Bronchial epithelial cell (primary cell): Measurements from ENCODE around the gene MARCHF3. TPM values are rescaled to one million over a fixed set of nuclear protein-coding genes. Genes with fewer than 3 reads are reported as not detected.
A peak's percentile ranks its signal among the peaks of the same experiment; 100 is the strongest.

Experiments
- DNase-seq: peaks from one replicate; pipeline ENCODE4 v3.0.0-alpha.2; 2010; ENCODE audit warnings: low read depth
- FAIRE-seq: peaks from 2 replicates; lab custom pipeline; 2011; peaks lifted over from hg19 to GRCh38; lab: Jason Lieb, UNC
- H3K27me3 ChIP-seq: 2 replicates; pipeline ENCODE4 v1.5.1; 2011; ENCODE audit warnings: low read length; ENCODE audit not compliant: control insufficient read depth, insufficient read depth
- H3K36me3 ChIP-seq: 2 replicates; pipeline ENCODE4 v1.5.1; 2011; ENCODE audit warnings: low read length; ENCODE audit not compliant: control insufficient read depth, insufficient read depth
- H3K4me3 ChIP-seq: 2 replicates; pipeline ENCODE4 v1.5.1; 2011; ENCODE audit warnings: mild to moderate bottlenecking, low read depth, low read length, control low read depth
- total RNA-seq: library from RNA; depleted of rRNA; stranded (reverse); fragments of >200 nt; gene quantifications from 2 replicates; pipeline ENCODE4 v1.2.1, GENCODE V29; 2014
- TF ChIP-seq, protein P1 (sequence below): IDR thresholded peaks from 2 replicates; pipeline ENCODE4 v1.5.1; 2011; ENCODE audit warnings: mild to moderate bottlenecking, moderate library complexity, low read length, control low read depth, inconsistent platforms; ENCODE audit not compliant: insufficient read depth, severe bottlenecking

Gene MARCHF3
- total RNA-seq, 1 donor from 2014 or later = 1.6 TPM

DNA sequence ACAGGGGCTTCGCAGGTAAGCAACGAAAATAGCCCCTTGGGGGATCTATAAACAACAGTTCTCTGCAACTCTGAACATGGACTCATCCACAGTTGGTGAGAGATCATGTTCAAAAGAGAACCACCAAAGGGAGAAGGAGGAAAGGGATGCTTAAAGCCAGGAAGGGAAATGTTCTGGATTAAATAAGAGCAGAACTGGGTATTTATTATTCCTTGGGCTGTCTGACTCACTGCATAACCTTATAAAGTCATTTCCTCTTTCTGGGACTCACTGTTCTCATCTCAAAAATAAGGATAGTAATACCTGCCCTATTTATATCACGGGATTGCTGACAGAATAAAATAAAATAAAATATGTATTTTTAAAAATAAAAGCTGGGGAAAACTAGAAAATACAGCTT, 11.2 kb upstream of the MARCHF3 start:
- TF ChIP-seq, protein P1, sequence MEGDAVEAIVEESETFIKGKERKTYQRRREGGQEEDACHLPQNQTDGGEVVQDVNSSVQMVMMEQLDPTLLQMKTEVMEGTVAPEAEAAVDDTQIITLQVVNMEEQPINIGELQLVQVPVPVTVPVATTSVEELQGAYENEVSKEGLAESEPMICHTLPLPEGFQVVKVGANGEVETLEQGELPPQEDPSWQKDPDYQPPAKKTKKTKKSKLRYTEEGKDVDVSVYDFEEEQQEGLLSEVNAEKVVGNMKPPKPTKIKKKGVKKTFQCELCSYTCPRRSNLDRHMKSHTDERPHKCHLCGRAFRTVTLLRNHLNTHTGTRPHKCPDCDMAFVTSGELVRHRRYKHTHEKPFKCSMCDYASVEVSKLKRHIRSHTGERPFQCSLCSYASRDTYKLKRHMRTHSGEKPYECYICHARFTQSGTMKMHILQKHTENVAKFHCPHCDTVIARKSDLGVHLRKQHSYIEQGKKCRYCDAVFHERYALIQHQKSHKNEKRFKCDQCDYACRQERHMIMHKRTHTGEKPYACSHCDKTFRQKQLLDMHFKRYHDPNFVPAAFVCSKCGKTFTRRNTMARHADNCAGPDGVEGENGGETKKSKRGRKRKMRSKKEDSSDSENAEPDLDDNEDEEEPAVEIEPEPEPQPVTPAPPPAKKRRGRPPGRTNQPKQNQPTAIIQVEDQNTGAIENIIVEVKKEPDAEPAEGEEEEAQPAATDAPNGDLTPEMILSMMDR = no peak
- FAIRE-seq (no peak), DNase-seq (peak; percentile 62)
- H3K36me3 ChIP-seq = no peaks in the 10 kb centered on the region
- H3K4me3 ChIP-seq = no peak overlapping the region
- no peaks in the 10 kb centered on the region for H3K27me3 ChIP-seq

DNA sequence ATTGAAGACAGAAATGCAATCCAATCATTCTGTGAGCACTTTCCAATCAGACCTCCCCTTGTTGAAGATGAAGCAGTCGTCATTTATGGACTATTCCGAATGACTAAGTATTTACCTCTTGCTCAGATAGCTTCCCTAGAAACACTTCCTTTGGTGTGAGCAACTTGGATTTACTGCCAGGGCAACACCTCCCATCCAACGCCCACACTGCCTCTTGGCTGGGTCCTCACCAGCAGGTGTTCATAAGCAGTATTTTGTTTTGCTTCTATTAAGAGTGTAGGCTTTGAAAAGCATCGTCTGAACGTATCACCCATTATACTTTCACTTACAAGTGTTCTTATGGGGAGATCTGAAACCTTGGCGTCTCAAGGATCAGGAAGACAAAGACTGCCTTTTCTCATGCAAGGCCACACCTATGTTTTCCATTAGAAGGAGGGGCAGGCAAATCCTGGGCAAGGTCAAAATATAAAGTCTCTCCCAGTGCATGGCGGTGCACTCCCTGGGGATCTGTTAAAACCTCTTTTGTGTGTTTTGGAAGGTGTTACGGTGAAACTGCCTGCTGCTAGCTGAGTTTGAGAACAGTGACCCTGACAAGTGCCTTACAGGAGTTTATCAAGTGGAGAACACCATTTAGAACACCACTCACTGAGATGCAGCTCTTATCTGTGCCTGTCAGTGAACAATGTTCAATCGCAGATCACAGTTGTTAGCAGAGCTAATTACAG, 10.6 kb upstream of the MARCHF3 start:
- Histone ChIP-seq H3K27me3 (no peaks in the 10 kb centered on the region), H3K4me3 (no peak overlapping the region), H3K36me3 (no peaks in the 10 kb centered on the region)
- FAIRE-seq (peak; percentile 73), DNase-seq (peak; percentile 96)
- TF ChIP-seq, protein P1 = no peak

DNA sequence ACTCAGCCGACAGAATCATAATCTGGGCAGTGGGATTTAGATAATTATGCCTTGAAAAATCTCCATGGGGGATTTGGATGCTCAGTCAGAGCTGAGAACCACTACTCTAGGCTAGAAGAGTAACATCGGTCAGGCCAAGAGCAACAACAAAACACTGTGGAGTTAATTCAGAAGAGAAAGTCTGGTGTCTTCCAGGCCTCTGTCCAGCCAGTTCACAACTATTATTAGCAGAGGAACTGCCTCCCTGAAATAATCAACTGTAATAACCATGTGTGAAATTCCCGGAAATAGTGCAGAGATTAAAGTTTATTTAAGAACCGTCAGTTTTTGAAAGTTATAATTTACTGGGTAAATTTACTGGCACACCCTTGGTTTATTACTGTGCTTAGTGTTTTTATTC, 8.2 kb upstream of the MARCHF3 start:
- H3K27me3 ChIP-seq = no peaks in the 10 kb centered on the region
- no peak overlapping the region for H3K4me3 ChIP-seq
- no peak for FAIRE-seq
- TF ChIP-seq, protein P1 = no peak
- no peaks in the 10 kb centered on the region for H3K36me3 ChIP-seq
- no peak for DNase-seq

DNA sequence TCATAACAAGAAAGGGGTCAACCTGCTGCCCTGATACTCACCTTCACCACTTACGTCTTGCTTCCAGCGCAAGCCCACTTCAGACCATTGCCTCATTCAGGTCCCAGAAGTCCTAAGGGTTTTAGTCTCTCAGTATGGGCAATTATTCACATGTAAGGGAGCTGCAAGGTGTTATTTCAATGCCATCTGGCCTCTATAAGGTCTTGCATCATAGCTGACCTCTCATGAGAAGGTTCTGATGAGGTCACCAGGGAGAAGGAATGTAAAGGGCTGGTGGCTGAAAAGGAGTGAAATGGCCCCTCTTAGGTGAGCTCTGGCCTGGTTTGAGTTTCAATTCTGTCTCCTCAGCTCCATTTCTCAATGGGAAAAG, 1.5 kb upstream of the MARCHF3 start:
- TF ChIP-seq, protein P1 = no peak
- no peaks in the 10 kb centered on the region for H3K27me3 ChIP-seq
- DNase-seq (peak; percentile 6), FAIRE-seq (no peak)
- no peak overlapping the region for H3K4me3 ChIP-seq
- no peaks in the 10 kb centered on the region for H3K36me3 ChIP-seq

DNA sequence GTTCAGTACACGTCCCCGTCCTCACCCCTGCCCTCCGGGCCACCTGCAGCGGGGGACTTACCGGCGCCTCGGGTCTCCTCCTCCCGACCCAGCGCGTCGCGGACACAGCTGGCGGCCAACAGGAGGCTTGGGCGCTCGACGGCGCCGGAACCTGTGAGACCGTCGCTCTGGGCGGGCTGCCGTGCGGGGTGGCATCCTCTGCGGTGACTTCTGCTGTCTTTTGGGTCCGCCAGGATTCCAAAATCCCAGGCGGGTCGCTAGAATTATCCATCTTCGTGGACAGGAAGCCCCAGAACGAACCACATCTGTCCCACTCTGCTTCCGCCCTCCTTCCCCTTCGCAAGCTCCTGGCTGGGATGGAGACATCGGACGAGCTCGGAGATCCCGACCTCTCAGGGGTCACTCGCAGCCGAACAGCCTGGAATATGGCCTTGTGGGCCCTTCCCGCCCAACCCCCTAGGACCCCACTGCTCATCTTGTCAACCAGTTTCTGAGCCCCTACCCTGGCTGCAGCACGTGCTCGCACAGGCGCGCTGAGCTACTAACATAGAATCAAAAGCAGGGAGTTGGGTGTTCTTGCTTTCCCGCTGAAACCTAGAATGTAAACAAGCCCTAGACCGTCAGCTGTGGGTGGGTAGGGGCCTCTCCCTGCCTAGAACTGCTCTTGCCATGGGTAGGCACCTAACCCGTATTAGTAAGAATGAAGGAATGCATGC, 947 bp upstream of the MARCHF3 start:
- no peak for FAIRE-seq
- no peaks in the 10 kb centered on the region for H3K36me3 ChIP-seq
- H3K27me3 ChIP-seq = no peaks in the 10 kb centered on the region
- H3K4me3 ChIP-seq = peak overlapping the region; percentile 64
- DNase-seq = no peak
- TF ChIP-seq, protein P1 = no peak
